ENCODE data around the gene RALGPS1. TPM values are rescaled to one million over a fixed set of nuclear protein-coding genes. Genes with fewer than 3 reads are reported as not detected.

Gene RALGPS1
- polyA plus RNA-seq, 3 donors = 23.3 to 32.3 (median 23.3) TPM

DNA sequence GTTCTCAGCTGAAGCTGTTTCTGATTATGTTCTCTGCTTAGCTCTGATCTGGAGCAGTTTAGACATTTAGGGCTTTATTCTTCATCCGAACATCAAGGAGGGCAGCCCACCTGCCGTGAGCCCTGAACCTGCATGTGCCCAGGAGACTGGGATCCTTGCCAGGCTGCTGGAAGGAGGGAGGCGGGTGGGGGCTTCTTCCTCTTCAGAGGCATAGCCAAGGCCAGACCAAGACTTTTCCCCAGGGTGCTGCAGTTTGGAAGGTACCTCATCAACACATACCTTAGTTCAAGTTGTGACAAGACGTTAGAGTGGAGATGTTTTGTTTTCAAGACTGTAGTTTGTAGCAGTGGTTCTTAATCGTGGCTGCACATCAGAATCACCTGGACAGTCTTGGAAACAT, 64.9 kb downstream of the RALGPS1 start:
- no peak for DNase-seq (ENCODE audit: extremely low read depth in 1 of 11, low read depth in 9 of 11, low spot score in 4 of 11)

DNA sequence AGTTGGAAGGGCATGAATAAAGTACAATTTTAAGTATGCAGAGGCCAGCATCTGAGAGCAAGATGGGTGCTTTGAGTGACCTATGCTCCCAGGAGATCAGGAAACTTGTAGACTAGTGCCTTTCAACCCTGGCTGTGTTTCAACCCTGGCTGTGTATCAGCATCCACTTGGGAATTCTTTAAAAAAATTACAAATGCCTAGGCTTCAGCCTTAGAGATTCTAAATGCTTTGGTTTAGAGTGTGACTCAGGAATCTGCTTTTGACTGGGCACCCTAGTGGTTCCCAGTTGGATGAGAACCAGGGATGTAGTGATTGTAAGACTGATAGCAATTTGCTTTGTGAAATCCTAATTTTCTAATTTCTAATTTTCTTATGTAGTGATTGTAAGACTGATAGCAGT, 65.6 kb downstream of the RALGPS1 start:
- DNase-seq (ENCODE audit: extremely low read depth in 1 of 11, low read depth in 9 of 11, low spot score in 4 of 11) = no peak

DNA sequence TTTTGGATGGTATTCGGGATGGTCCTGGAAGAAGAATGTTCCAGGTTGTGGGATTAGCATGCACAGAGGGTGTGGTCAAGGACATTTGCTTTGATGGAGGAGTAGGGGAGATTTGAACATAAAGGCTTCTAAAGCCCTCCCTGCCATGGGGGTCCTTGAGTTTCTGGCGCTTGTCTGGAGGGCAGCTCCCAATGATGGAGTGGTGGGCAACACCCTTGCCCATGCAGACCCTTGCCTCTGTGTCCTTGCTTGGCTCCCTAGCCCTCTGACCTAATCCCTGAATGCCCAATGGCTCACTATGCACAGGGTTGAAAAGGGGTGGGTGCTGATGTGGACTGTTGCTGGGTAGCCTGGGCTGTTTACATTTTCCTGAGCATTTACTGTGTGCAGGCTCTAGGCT, 66.6 kb downstream of the RALGPS1 start:
- no peak for DNase-seq (ENCODE audit: extremely low read depth in 1 of 11, low read depth in 9 of 11, low spot score in 4 of 11)

DNA sequence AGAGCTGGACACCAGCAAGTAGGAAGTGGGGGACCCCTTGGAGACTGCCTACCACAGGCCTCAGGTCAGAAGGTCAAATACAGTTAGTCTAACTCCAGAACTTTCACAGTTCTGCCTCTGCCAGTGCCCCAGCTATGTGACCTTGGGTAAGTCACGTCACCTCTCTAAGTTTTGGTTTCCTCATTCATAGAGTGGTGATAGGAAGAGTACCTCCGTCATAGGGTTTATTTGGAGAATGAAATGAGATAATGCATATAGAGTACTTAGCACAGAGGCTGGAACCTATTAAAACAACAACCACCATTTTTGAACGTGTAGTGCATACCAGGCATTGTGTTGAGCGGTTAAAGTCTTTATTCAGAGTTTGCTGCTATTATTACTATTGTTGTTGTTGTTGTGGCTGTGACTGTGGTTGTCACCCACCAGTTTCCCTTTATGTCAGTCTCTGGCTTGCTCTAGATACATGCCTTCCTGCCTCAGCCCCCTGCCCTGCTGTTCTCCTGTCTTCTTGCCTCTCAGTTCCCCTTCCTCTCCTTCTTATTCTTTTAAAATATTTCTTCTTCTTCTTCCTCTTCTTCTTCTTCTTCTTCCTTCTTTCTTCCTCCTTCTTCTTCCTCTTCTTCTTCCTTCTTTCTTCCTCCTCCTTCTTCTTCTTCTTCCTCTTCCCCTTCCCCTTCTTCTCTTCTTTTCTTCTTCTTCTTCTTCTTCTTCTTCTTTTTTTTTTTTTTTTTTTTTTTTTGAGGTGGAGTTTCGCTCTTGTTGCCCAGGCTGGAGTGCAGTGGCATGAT, 67.8 kb downstream of the RALGPS1 start:
- DNase-seq (ENCODE audit: extremely low read depth in 1 of 11, low read depth in 9 of 11, low spot score in 4 of 11) = no peak

DNA sequence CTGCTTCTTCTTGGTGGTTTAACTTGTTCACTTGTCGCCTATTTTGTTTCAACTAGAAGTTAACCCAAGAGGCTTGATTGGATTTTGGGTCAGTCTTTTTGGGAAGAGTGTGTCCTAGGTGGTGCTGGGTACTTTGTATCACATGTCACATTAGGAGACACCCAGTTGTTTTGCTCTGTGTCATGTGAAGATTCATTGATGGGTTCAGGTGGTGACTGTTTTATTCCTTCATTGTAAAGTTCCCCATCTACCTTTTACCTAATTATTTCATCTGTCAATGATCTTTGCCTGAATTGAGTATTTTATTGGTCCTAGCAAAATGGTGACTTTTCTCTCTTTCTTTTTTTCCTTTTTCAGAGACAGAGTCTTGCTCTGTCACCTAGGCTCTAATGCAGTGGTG, 69.2 kb downstream of the RALGPS1 start:
- DNase-seq (ENCODE audit: extremely low read depth in 1 of 11, low read depth in 9 of 11, low spot score in 4 of 11) = no peak

DNA sequence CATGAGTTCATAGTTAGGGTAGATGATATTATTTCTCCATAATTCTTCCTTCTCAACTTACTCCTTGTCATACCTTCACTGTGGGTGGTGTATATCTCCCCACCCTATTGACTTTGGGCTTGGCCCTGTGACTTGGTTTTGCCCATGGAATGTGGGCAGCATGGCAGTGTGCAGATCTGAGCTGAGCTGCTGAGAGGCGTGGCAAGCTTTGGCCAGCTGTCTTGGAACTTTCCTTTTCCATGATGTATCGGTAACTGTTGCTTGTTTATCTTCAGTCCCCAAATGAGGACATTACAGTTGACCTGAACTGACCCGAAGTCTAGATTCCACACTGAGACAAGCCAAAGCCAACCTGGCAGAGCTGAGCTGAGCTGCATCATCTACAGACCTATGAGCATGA, 70.4 kb downstream of the RALGPS1 start:
- DNase-seq (ENCODE audit: extremely low read depth in 1 of 11, low read depth in 9 of 11, low spot score in 4 of 11) = no peak

DNA sequence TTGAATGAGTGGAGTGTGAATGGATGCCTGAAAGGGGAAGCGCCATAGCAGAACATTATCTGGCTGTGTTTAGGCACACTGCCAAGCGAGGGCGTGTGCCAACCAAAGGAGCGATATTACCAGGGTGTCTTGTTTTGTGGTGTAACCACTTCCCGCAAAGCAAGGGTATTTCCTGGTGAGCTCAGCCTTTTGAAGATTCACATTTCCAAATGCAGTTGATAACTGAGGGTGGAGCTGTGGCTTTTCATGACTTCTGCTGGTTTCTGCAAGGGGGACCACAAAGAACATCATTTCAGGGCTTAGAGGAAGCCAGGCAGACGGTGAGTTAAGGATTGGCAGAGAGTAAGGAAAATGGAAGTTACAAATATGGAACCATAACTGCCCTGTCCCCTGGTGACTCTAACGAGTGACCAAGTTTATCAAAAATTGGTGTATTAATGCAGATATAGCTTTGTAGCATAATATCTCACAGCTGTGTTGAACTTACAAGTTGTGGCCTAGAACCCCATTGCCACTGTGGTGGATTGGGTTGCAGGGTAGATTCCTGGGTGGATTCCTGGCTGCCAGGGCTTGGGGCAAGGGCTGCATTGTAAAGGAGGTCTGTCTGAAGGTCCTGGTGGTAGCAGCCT, 71.4 kb downstream of the RALGPS1 start:
- no peak for DNase-seq (ENCODE audit: extremely low read depth in 1 of 11, low read depth in 9 of 11, low spot score in 4 of 11)

DNA sequence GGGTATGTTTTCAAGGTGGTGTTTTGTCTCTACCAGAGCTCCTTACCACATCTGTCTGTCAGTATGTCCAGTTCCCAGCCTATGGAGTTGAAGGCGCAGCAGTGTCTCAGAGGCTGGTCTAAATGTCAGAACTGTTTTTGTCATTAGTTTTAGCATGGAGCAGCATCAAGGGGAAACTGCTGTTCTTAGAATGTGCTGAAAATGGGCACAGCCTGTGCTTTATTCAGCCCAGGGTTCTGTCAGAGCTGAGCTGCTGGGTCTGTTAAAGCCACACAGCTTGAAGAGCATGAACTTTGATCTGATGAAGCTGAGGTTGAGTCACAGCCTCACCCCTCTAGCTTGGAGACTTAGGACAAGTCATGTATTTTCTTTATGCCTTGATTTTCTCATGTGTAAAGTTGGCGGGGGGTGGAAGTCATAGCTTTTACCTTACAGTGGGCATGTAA, 71.9 kb downstream of the RALGPS1 start:
- no peak for DNase-seq (ENCODE audit: extremely low read depth in 1 of 11, low read depth in 9 of 11, low spot score in 4 of 11)

DNA sequence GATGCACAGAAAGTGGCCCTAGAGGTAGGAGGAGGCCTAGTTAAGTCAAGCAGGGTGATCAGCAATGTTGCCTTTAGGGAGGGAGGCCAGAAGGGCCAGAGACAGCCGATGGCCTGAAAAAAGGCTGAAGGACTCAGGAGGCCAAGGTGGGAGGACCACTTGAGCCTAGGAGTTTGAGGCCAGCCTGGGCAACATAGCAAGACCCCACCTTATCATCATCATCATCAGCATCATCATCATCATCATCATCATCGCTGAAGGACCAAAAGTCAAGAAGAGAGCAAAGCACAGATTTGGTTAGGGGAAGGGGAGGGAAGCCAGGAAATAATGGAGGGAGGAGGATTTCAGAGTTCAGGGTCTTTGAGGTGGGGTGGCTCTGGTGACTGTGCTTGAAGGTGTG, 74.3 kb downstream of the RALGPS1 start:
- DNase-seq (ENCODE audit: extremely low read depth in 1 of 11, low read depth in 9 of 11, low spot score in 4 of 11) = no peak

DNA sequence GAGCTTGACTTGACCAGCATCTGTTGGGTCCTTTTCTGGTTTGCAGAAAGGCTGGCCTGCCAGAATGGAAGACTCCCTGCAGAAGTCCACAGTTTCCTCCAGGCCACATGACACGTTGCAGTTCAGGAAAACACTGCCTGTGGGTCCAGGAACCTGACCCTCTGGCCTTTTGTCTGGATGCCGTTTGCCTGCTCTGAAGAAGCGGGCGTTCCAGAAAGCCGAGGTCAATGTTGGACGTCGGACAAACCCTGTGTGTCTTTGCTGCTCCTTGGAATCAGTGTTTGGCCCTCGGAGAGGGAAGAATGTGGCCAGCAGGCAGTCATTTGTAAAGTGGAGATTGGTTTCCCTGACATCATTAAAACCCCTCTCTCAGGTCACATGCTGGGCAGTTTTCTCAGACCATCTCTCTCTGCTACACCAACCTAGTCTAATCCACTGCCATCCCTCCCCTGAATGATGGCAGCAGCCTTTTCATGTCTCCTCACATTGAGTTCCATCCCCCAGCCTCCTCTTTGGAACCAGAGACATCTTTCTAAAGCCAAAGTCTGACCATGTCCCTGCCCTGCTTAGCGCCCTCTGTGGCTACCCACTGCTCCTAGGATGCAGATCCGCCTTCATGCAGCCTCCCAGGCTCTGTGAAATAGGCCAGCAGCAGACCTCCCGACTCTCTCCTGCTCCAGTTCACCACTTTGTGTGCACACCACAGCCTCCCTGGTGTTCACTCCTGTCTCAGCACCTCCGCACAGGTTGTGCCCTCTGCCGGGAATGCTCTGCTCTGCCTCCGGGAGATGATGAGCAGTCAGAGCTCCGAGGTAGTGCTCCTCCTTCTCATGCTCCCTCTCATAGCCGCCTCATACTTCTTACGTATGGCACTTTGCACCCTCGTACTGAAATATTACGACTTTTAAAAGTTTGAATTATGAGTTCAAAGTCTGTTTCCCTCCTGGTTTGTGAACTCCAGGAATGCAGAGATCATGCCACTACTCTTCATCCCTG, 75.6 kb downstream of the RALGPS1 start:
- no peak for DNase-seq (ENCODE audit: extremely low read depth in 1 of 11, low read depth in 9 of 11, low spot score in 4 of 11)

DNA sequence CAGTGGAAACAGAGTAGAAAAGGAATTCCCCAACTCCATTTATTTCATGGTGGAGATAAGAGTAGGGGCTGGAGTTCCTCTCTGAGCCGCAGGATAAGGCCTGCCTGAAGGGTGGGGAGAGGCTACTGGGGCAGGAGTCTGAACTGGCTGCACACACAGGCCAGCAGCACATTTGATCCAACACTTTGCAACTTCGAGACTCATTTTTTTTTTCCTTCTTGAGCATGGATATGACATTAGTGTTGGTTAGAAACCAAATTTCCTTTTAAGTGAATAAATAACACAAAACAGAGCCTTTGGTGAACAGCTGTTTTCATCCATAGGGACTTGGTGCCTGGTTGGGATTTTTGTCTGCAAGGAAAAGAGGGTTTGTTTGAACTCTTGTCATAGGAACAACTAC, 76.6 kb downstream of the RALGPS1 start:
- no peak for DNase-seq (ENCODE audit: extremely low read depth in 1 of 11, low read depth in 9 of 11, low spot score in 4 of 11)

DNA sequence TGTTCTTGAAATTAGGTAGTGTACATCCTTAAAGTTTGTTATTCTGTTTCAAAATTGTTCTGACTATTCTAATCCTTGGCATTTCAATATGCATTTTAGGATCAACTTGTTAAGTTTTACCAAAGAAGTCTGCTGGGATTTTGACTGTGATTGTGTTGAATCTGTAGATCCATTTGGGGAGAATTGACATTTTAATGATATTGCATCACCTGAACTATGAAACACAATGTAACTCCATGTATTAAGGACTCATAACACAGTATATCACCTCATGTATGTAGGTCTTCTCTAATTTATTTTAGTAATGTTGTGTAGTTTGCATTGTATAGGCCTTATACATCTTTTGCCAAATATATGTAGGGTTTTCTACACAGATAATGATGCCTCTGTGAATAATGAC, 77.8 kb downstream of the RALGPS1 start:
- DNase-seq (ENCODE audit: extremely low read depth in 1 of 11, low read depth in 9 of 11, low spot score in 4 of 11) = no peak

DNA sequence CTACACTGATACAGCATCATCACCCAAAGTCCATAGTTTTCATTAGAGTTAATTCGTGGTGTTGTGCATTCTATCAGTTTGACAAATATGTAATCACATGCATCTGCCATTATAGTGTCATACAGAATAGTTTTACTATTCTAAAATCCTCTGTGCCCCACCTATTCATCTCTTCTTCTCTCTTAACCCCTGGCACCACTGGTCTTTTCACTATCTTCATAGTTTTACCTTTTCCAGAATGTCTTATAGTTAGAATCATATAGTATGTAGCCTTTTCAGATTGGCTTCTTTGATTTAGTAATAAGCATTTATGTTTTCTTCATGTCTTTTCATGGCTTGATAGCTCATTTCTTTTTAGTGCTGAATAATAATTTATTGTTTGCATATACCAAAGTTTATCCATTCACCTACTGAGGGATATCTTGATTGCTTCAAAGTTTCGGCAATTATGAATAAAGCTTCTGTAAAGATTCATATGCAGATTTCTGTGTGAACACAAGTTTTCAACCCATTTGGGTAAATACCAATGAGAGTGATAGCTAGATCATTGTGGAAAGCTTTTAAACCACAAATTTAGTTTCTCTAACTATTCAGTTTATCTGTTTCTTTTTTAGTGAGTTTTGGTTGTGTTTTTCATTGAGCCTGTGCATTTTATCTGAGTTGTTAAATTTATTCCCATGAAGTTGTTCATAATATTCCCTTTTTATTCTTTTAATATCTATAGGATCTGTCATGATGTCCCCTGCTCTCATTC, 84.9 kb downstream of the RALGPS1 start:
- no peak for DNase-seq (ENCODE audit: extremely low read depth in 1 of 11, low read depth in 9 of 11, low spot score in 4 of 11)

DNA sequence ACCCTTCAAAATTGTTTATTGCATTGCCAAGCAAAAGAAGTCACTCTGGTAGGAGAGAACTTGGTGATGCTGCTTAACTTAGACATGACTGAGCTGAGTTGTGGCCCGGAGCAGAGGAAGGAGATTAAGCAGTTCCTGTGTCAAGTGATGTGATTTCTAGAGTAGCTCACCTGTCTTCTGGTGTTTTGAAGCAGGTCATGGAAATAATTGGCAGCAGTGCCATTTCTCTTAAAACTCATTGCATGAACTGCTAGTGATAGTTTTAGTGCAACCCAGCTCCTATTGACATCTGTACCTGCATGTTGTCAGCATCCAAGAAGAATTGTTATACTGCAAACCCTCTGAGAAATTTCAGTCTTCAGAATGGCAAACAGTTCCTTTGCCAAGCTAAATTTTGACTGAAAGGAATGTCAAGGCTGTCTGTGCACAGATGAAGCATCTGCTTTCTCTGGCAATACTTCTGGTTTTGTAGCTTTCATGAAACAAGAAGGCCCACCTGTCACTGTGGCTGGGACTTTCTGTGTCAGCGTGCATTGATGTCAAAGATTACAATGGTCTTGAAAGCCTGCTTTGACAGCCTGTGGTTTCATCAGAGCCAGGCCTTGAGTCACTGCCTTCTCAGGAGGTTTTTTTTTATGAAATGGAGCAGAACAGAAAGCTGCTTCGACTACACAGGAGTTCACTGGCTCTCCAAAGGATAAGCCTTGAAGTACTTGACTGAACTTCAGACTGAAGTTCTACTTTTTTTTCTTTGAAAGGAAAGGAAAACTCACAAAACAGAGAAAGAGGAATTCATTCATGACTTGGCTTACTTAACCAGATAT, 90.6 kb downstream of the RALGPS1 start:
- no peak for DNase-seq (ENCODE audit: extremely low read depth in 1 of 11, low read depth in 9 of 11, low spot score in 4 of 11)

DNA sequence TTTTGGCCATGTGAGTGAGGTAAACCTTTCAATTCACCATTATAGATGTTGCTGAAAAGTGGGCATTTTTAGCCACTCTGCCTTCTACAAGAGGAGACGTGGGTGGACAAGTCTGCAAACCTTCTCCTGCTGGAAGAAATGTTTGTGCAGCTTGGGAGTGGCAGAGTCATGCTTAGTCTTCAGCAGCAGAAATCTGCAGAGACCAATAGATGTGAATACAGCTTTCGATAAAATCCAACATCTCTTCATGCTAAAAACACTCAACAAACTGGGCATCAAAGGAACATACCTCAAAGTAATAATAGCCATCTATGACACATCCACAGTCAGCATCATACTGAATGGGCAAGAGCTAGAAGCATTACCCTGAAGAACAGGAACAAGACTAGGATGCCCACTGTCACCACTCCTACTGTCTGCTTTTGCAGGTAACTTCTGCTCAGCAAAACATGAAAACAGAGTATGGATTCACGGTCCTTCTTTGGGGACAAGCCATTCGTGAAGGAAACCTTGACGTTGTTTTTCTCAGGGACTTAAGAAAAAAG, 91.3 kb downstream of the RALGPS1 start:
- DNase-seq (ENCODE audit: extremely low read depth in 1 of 11, low read depth in 9 of 11, low spot score in 4 of 11) = no peak

DNA sequence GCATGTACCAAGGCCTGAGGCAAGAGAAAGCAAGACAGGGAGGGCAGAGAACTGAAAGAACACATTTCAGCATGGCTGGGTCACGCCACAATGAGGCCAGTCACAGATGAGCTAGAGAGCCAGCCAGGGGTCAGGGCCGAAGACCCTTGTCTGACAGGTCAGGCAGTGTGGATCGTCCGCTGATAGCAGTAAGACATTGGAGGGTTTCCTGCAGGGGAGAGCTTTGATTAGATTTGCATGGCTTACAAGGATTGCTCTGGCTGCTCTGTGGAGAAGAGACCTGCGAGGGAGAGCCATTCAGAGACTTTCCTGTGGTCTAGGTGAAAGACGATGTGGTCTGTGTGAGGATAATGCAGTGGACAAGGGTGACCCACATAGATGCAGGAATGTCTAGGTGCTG, 93.1 kb downstream of the RALGPS1 start:
- no peak for DNase-seq (ENCODE audit: extremely low read depth in 1 of 11, low read depth in 9 of 11, low spot score in 4 of 11)

DNA sequence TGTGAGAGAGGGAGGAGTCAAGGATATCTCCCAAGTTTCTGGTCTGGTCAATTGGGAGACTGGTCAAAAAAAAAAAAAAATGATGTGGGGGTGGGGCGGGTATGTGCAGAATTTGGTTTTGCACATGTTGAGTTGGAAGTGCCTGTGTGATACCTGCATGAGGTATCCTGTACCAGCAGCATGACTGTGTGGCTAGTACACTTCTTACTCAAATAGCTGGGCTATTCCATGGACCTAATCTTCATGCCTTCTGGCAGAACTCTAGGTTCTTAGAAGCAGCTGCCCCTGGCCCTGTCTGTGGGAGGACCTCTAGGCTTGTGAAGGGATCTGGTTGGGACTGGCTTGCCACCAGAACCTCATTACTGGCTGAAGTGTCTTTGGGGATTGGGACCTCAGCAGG, 93.5 kb downstream of the RALGPS1 start:
- no peak for DNase-seq (ENCODE audit: extremely low read depth in 1 of 11, low read depth in 9 of 11, low spot score in 4 of 11)

DNA sequence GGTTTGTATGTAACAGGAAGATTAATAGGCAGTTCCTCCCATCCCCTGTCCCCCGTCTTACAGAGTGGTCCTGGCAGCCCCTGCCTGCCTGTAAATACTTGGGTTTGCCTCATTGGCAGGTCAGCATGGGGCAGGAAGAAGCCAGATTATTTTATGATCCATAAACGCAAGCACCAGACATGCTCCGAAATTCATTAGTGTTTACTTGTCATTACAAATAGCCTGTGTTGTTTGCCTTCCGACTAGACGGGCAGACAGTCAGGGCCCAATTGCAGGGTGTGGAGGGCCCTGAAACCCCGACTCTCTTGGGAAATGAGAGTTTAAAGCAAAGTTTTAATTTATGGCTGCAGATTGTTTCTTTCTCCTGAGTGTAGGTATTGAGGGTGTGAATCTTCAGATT, 97.2 kb downstream of the RALGPS1 start:
- no peak for DNase-seq (ENCODE audit: extremely low read depth in 1 of 11, low read depth in 9 of 11, low spot score in 4 of 11)

Measured in renal cortex interstitium (tissue), 11 donors.